ENCODE data around the gene SMNDC1.

- TF ChIP-seq CTCF (IDR thresholded peaks at IDR 0.05; ENCODE audit: low read depth, low read length), result no peak
- TF ChIP-seq EZH2phosphoT487 (IDR thresholded peaks at IDR 0.05; ENCODE audit: low read depth), result no peak
These were observed 36.1 kb upstream of the SMNDC1 start for GRCh38 chr10:110340816-110341215.

All from OCI-LY3 (cell line).